Measurements from ENCODE around the gene STAT3.

DNA sequence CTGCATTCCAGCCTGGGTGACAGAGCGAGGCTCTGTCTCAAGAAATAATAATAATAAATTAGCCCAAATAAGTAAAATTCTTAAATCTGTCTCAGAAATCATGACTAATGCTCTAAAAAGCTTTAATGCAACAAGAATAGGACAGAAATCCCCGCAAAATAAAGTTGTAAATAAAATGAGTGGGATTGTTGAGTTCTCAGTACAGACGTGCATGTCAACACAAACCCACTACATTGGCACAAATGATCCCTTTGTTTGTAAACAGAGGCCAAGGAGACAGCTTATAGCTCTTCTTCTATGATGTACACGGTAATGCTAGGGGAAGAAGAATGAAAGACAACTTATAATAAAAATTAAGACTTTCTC lies 118.1 kb downstream of the STAT3 start:
- TF ChIP-seq, protein P1, sequence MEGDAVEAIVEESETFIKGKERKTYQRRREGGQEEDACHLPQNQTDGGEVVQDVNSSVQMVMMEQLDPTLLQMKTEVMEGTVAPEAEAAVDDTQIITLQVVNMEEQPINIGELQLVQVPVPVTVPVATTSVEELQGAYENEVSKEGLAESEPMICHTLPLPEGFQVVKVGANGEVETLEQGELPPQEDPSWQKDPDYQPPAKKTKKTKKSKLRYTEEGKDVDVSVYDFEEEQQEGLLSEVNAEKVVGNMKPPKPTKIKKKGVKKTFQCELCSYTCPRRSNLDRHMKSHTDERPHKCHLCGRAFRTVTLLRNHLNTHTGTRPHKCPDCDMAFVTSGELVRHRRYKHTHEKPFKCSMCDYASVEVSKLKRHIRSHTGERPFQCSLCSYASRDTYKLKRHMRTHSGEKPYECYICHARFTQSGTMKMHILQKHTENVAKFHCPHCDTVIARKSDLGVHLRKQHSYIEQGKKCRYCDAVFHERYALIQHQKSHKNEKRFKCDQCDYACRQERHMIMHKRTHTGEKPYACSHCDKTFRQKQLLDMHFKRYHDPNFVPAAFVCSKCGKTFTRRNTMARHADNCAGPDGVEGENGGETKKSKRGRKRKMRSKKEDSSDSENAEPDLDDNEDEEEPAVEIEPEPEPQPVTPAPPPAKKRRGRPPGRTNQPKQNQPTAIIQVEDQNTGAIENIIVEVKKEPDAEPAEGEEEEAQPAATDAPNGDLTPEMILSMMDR (IDR thresholded peaks at IDR 0.05), result no peak
- TF ChIP-seq, protein P2, sequence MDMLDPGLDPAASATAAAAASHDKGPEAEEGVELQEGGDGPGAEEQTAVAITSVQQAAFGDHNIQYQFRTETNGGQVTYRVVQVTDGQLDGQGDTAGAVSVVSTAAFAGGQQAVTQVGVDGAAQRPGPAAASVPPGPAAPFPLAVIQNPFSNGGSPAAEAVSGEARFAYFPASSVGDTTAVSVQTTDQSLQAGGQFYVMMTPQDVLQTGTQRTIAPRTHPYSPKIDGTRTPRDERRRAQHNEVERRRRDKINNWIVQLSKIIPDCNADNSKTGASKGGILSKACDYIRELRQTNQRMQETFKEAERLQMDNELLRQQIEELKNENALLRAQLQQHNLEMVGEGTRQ (IDR thresholded peaks at IDR 0.05; ENCODE audit: borderline replicate concordance, low read depth, low read length), result no peak
- TF ChIP-seq YY1 (IDR thresholded peaks at IDR 0.05; ENCODE audit: low read depth) (no peak), RXRA (IDR thresholded peaks at IDR 0.05; ENCODE audit: borderline replicate concordance, low read depth) (no peak), REST (IDR thresholded peaks at IDR 0.05; ENCODE audit: low read depth, low read length) (no peak), RCOR1 (IDR thresholded peaks at IDR 0.05; ENCODE audit: low read length) (no peak), ZBTB33 (IDR thresholded peaks at IDR 0.05; ENCODE audit: borderline replicate concordance, low read depth) (no peak), JUND (IDR thresholded peaks at IDR 0.05) (no peak), SMC3 (IDR thresholded peaks at IDR 0.05; ENCODE audit: low read depth, low read length) (no peak), POLR2AphosphoS5 (IDR thresholded peaks at IDR 0.05; ENCODE audit: low read depth, low read length) (no peak)
